Tibial nerve (tissue), 4 donors: ENCODE results near the gene MRPL45. TPM values are rescaled to one million over a fixed set of nuclear protein-coding genes. Genes with fewer than 3 reads are reported as not detected.

Experiments
- DNase-seq, 2 donors: peaks; one replicate each; pipeline ENCODE4 v3.0.0-alpha.2; 2019; ENCODE audit warnings: low spot score in 2 of 2
- H3K27ac ChIP-seq, 4 donors: fragments of 200-600 bp; sonication (generic) in 3 of 4; one replicate each; pipeline ENCODE4 v1.5.1; 2017 to 2019; ENCODE audit warnings: mild to moderate bottlenecking in 1 of 4
- H3K27me3 ChIP-seq, 2 donors: fragments of 200-600 bp; sonication (generic) in 1 of 2; one replicate each; pipeline versions ENCODE4 v1.5.1 to v1.6.0; 2017 to 2019
- H3K36me3 ChIP-seq, 3 donors: fragments of 200-600 bp; sonication (generic); one replicate each; pipeline ENCODE4 v1.5.1; 2018 to 2019
- H3K4me1 ChIP-seq, 4 donors: fragments of 200-600 bp; sonication (generic) in 3 of 4; one replicate each; pipeline ENCODE4 v1.5.1; 2017 to 2019
- H3K4me3 ChIP-seq, 4 donors: fragments of 200-600 bp; sonication (generic) in 3 of 4; one replicate each; pipeline ENCODE4 v1.5.1; 2017 to 2019; ENCODE audit warnings: mild to moderate bottlenecking in 1 of 4, moderate library complexity in 1 of 4
- H3K9me3 ChIP-seq, 4 donors: fragments of 200-600 bp; sonication (generic) in 3 of 4; one replicate each; pipeline ENCODE4 v1.5.1; 2017 to 2019
- CTCF ChIP-seq, 5 experiments: fragments of 200-600 bp in 3 of 5; fragments of 450-650 bp in 2 of 5; sonication (generic) in 3 of 5; IDR thresholded peaks; one replicate each; pipeline ENCODE4 v1.5.1; 2016 to 2019; ENCODE audit warnings: antibody characterized with exemption in 5 of 5, mild to moderate bottlenecking in 3 of 5, moderate library complexity in 2 of 5
- EP300 ChIP-seq, 2 donors: sonication (generic); formaldehyde crosslinking; IDR thresholded peaks; one replicate each; pipeline ENCODE4 v1.6.1; 2017; ENCODE audit warnings: antibody characterized with exemption in 2 of 2, mild to moderate bottlenecking in 1 of 2
- POLR2A ChIP-seq, 2 donors: fragments of 450-650 bp; IDR thresholded peaks; one replicate each; pipeline ENCODE4 v1.6.1; 2017; ENCODE audit warnings: antibody characterized with exemption in 2 of 2, mild to moderate bottlenecking in 2 of 2, moderate library complexity in 2 of 2
- WGBS, 2 donors: methylation state at CpG; one replicate each; pipeline ENCODE4 v1.1.5; 2018; 5-methylcytosine and 5-hydroxymethylcytosine counted together
- total RNA-seq, 4 donors: library from RNA; depleted of rRNA; stranded (reverse); fragments of >200 nt; gene quantifications; one replicate each; pipeline ENCODE4 v1.1.0, GENCODE V29; 2016

Gene MRPL45
- total RNA-seq, 4 donors from 2014 or later: 17.4 to 29.3 (median 24.2) TPM

DNA sequence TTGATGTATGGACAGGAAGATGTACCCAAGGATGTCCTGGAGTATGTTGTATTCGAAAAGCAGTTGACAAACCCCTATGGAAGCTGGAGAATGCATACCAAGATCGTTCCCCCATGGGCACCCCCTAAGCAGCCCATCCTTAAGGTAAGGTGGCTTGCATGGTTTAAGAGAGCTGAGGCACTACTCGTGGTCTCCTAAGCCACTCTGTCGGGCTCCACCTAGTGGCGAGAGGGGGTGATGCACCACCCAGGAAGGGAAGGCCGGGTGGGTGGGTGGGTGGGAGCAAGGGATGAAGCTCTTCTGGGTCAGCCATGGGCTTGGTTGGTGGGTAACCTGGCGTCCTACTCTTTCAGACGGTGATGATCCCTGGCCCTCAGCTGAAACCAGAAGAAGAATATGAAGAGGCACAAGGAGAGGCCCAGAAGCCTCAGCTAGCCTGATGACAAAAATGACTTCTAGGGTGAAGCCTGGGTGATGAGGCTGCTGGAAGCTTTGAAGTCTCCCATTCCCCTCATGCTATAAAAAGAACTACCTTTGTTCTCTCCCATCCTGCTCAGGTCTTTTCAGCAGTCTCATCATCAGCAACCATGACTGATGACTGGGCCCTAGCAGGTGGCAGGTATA, 25.3 kb downstream of the MRPL45 start:
- TF ChIP-seq CTCF (IDR thresholded peaks at IDR 0.05): peak in 4 of 5 experiments; percentile 35 to 86 (median 83)
- no peak for TF ChIP-seq EP300 (IDR thresholded peaks at IDR 0.05)
- no peak for TF ChIP-seq POLR2A (IDR thresholded peaks at IDR 0.05)
- Histone ChIP-seq H3K27ac (peak overlapping the region in 2 of 4 donors; percentile 20), H3K36me3 (peaks cover 4 to 53% (median 17%) of the 10 kb centered on the region in 3 donors), H3K27me3 (no peaks in the 10 kb centered on the region), H3K4me3 (no peak overlapping the region), H3K4me1 (peaks cover 0 to 37% (median 19%) of the 10 kb centered on the region in 4 donors), H3K9me3 (no peaks in the 10 kb centered on the region)
- 26 to 28% methylated on average over 8 of the region's 8 CpGs for WGBS, 2 donors
- DNase-seq: peak; percentile 34 to 67

- TF ChIP-seq EP300 (IDR thresholded peaks at IDR 0.05) (no peak), CTCF (IDR thresholded peaks at IDR 0.05) (no peak), POLR2A (IDR thresholded peaks at IDR 0.05) (no peak)
- no peak for DNase-seq
- peaks cover 0 to 42% (median 22%) of the 10 kb centered on the region in 4 donors for H3K4me1 ChIP-seq
- 91 to 100% methylated on average over 1 of the region's 1 CpG for WGBS, 2 donors
- H3K27ac ChIP-seq: peak overlapping the region in 2 of 4 donors; percentile 20 to 90
- H3K36me3 ChIP-seq: peaks cover 4 to 53% (median 17%) of the 10 kb centered on the region in 3 donors
- H3K9me3 ChIP-seq: no peaks in the 10 kb centered on the region
- H3K27me3 ChIP-seq: no peaks in the 10 kb centered on the region
- H3K4me3 ChIP-seq: no peak overlapping the region
These were observed 25.9 kb downstream of the MRPL45 start for GRCh38 chr17:38322897-38323296.

DNA sequence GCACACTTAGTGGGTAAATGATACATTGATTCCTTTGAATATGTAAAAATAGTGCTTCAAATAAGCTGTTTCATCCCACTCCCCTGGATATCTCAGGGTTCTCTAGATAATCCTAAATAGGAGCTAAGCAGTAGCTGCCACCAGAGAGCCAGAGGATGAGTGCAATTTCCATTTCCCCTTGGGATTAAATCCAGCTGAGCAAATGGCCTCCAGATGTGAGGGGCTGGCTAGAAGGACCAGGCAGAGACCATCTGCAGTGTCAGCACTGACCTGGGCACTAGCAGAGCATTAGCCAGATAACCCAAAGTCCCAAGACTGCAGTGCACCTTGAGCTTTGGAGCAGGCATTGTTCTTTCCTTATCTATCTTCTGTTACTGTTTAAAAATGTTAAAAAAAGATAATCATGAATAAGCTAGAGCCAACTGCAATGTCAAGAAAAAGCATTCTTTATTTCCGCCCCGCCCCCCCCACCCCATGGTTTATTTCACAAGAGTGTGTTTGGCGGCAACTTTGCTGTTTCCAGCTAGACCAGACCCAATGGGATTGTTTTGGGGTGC, 27.3 kb downstream of the MRPL45 start:
- DNase-seq: no peak
- Histone ChIP-seq H3K27me3 (peaks cover 0 to under 1% of the 10 kb centered on the region in 2 donors), H3K27ac (peak overlapping the region; percentile 9 to 90 (median 75)), H3K4me1 (peaks cover 0 to 51% (median 22%) of the 10 kb centered on the region in 4 donors), H3K4me3 (no peak overlapping the region), H3K36me3 (peaks cover 4 to 47% (median 15%) of the 10 kb centered on the region in 3 donors), H3K9me3 (no peaks in the 10 kb centered on the region)
- TF ChIP-seq EP300 (IDR thresholded peaks at IDR 0.05) (no peak), CTCF (IDR thresholded peaks at IDR 0.05) (no peak), POLR2A (IDR thresholded peaks at IDR 0.05) (no peak)
- 35 to 61% methylated on average over 3 of the region's 3 CpGs for WGBS, 2 donors

- Histone ChIP-seq H3K9me3 (no peaks in the 10 kb centered on the region), H3K4me1 (peaks cover 0 to 51% (median 22%) of the 10 kb centered on the region in 4 donors), H3K27me3 (peaks cover 0 to 7% of the 10 kb centered on the region in 2 donors), H3K27ac (peak overlapping the region; percentile 9 to 90 (median 75)), H3K36me3 (peaks cover 0 to 41% (median 9%) of the 10 kb centered on the region in 3 donors), H3K4me3 (no peak overlapping the region)
- no peak for DNase-seq
- 43 to 51% methylated on average over 2 of the region's 2 CpGs for WGBS, 2 donors
- TF ChIP-seq EP300 (IDR thresholded peaks at IDR 0.05) (no peak), CTCF (IDR thresholded peaks at IDR 0.05) (no peak), POLR2A (IDR thresholded peaks at IDR 0.05) (no peak)
These were observed 27.8 kb downstream of the MRPL45 start for GRCh38 chr17:38324772-38325171.

- peaks cover 0 to 7% of the 10 kb centered on the region in 2 donors for H3K27me3 ChIP-seq
- peaks cover 0 to 35% (median 8%) of the 10 kb centered on the region in 3 donors for H3K36me3 ChIP-seq
- no peak overlapping the region for H3K4me3 ChIP-seq
- WGBS, 2 donors: 27 to 30% methylated on average over 5 of the region's 5 CpGs
- peak overlapping the region; percentile 9 to 90 (median 75) for H3K27ac ChIP-seq
- TF ChIP-seq EP300 (IDR thresholded peaks at IDR 0.05): peak in 1 of 2 donors; percentile 24
- no peak for TF ChIP-seq CTCF (IDR thresholded peaks at IDR 0.05)
- no peaks in the 10 kb centered on the region for H3K9me3 ChIP-seq
- DNase-seq: no peak
- peaks cover 0 to 51% (median 22%) of the 10 kb centered on the region in 4 donors for H3K4me1 ChIP-seq
These were observed 28.4 kb downstream of the MRPL45 start for GRCh38 chr17:38325221-38325851.
